CD14-positive monocyte (primary cell): ENCODE measurements around the gene DMWD. TPM values are rescaled to one million over a fixed set of nuclear protein-coding genes. Genes with fewer than 3 reads are reported as not detected.

Source experiments
- DNase-seq, 3 donors: peaks; one replicate each; pipeline ENCODE4 v3.0.0-alpha.2; 2011 to 2022
- H2AFZ ChIP-seq: 2 replicates; pipeline ENCODE4 v1.6.0; 2012; ENCODE audit warnings: mild to moderate bottlenecking, low read depth, low read length, inconsistent platforms; ENCODE audit not compliant: insufficient read depth, poor library complexity, severe bottlenecking
- H3K27ac ChIP-seq, 2 donors: 1 replicate in 1 of 2; 2 replicates in 1 of 2; pipeline ENCODE4 v1.5.1; 2012 to 2013; ENCODE audit warnings: low read length in 2 of 2, control low read depth in 1 of 2, inconsistent platforms in 1 of 2, low read depth in 1 of 2, mild to moderate bottlenecking in 1 of 2
- H3K27me3 ChIP-seq, 2 donors: one replicate each; pipeline versions ENCODE4 v1.6.0 to v1.6.1; 2011 to 2013; ENCODE audit warnings: low read length in 2 of 2; ENCODE audit not compliant: control insufficient read depth in 2 of 2, insufficient read depth in 2 of 2
- H3K36me3 ChIP-seq, 2 donors: replicated peaks in 1 of 2; 1 replicate in 1 of 2; 2 replicates in 1 of 2; pipeline versions ENCODE4 v1.5.1 to v1.6.1; 2012 to 2013; ENCODE audit warnings: low read length in 2 of 2, control low read depth in 1 of 2, inconsistent platforms in 1 of 2, mild to moderate bottlenecking in 1 of 2; ENCODE audit not compliant: insufficient read depth in 2 of 2, control insufficient read depth in 1 of 2
- H3K4me1 ChIP-seq, 2 donors: 1 replicate in 1 of 2; 2 replicates in 1 of 2; pipeline versions ENCODE4 v1.5.1 to v1.6.1; 2012 to 2013; ENCODE audit warnings: low read length in 2 of 2, control low read depth in 1 of 2, inconsistent platforms in 1 of 2, mild to moderate bottlenecking in 1 of 2, moderate library complexity in 1 of 2; ENCODE audit not compliant: insufficient read depth in 2 of 2, control insufficient read depth in 1 of 2
- H3K4me2 ChIP-seq: replicated peaks from 2 replicates; pipeline ENCODE3; 2012; ENCODE audit warnings: low read length, moderate library complexity, mild to moderate bottlenecking; ENCODE audit not compliant: poor library complexity, severe bottlenecking; ENCODE audit errors: extremely low read depth
- H3K4me3 ChIP-seq, 3 experiments: fragments of 200-600 bp in 1 of 3; sonication (generic) in 1 of 3; replicated peaks in 1 of 3; 1 replicate in 2 of 3; 2 replicates in 1 of 3; pipeline ENCODE4 v1.5.1; 2011 to 2013; ENCODE audit warnings: low read length in 3 of 3, mild to moderate bottlenecking in 3 of 3, control low read depth in 2 of 3, low read depth in 2 of 3, inconsistent platforms in 1 of 3, moderate library complexity in 1 of 3
- H3K79me2 ChIP-seq: 2 replicates; pipeline ENCODE4 v1.6.0; 2012; ENCODE audit warnings: mild to moderate bottlenecking, control low read depth, inconsistent platforms, low read length, moderate library complexity; ENCODE audit not compliant: insufficient read depth
- H3K9ac ChIP-seq: 2 replicates; pipeline ENCODE4 v1.6.0; 2017; ENCODE audit warnings: low read length, mild to moderate bottlenecking; ENCODE audit not compliant: insufficient read depth, poor library complexity, severe bottlenecking
- H3K9me3 ChIP-seq, 2 donors: replicated peaks in 1 of 2; 1 replicate in 1 of 2; 2 replicates in 1 of 2; pipeline versions ENCODE4 v1.5.1 to v1.6.1; 2012 to 2013; ENCODE audit warnings: low read length in 2 of 2, control low read depth in 1 of 2; ENCODE audit not compliant: control insufficient read depth in 1 of 2, insufficient read depth in 1 of 2
- H4K20me1 ChIP-seq: 2 replicates; pipeline ENCODE4 v1.6.0; 2012; ENCODE audit warnings: mild to moderate bottlenecking, low read length, control low read depth, moderate library complexity; ENCODE audit not compliant: insufficient read depth
- H3K27ac Mint-ChIP-seq, 7 donors: one replicate each; pipeline ENCODE4 v1.8.0; 2020; ENCODE audit warnings: mild to moderate bottlenecking in 7 of 7, mixed read lengths in 7 of 7, moderate library complexity in 6 of 7, inconsistent platforms in 2 of 7
- H3K27me3 Mint-ChIP-seq, 3 donors: one replicate each; pipeline ENCODE4 v1.8.0; 2021 to 2022; ENCODE audit warnings: low read depth in 3 of 3, mild to moderate bottlenecking in 3 of 3, mixed read lengths in 3 of 3, moderate library complexity in 3 of 3, inconsistent platforms in 1 of 3
- H3K36me3 Mint-ChIP-seq, 2 donors: one replicate each; pipeline ENCODE4 v1.8.0; 2020; ENCODE audit warnings: mixed read lengths in 2 of 2, inconsistent platforms in 1 of 2, mild to moderate bottlenecking in 1 of 2
- H3K4me1 Mint-ChIP-seq: one replicate; pipeline ENCODE4 v1.8.0; 2020; ENCODE audit warnings: mild to moderate bottlenecking, mixed read lengths
- H3K4me3 Mint-ChIP-seq, 2 donors: one replicate each; pipeline ENCODE4 v1.8.0; 2020; ENCODE audit warnings: mild to moderate bottlenecking in 2 of 2, mixed read lengths in 2 of 2, moderate library complexity in 1 of 2
- H3K9me3 Mint-ChIP-seq, 7 donors: one replicate each; pipeline ENCODE4 v1.8.0; 2020 to 2022; ENCODE audit warnings: mixed read lengths in 7 of 7, mild to moderate bottlenecking in 6 of 7, moderate library complexity in 6 of 7, inconsistent platforms in 2 of 7
- CTCF ChIP-seq: fragments of 200-600 bp; IDR thresholded peaks from one replicate; pipeline ENCODE4 v1.8.0; 2022; ENCODE audit warnings: antibody characterized with exemption, mild to moderate bottlenecking
- WGBS: methylation state at CpG from one replicate; pipeline ENCODE4 v1.1.5; 2013; ENCODE audit warnings: missing lambda C conversion rate; ENCODE audit not compliant: insufficient coverage; 5-methylcytosine and 5-hydroxymethylcytosine counted together
- intact Hi-C, 2 donors: fragments of 100-400 bp; cut with micrococcal nuclease; formaldehyde crosslinking; loops; one replicate each; pipeline versions ENCODE4 v1.15.0 to v1.15.1; 2023
- polyA plus RNA-seq, 3 donors: library from polyadenylated mRNA; depleted of rRNA in 1 of 3; unstranded in 2 of 3; stranded (reverse) in 1 of 3; fragments of 300-500 nt in 2 of 3; fragments of >200 nt in 1 of 3; fragmentation: Illumina TruSeq in 2 of 3; gene quantifications; 1 replicate in 2 of 3; 2 replicates in 1 of 3; pipeline ENCODE4 v1.2.3, GENCODE V29; 2012 to 2021

Gene DMWD
- polyA plus RNA-seq, 3 donors: 1.5 to 3.4 (median 2.4) TPM

GRCh38 chr19:45770192-45771101, 22.2 kb downstream of the DMWD start:
- H3K4me1 Mint-ChIP-seq: peaks cover 22% of the 10 kb centered on the region
- intact Hi-C loops: loop anchor here (1.0 kb wide), 1 partner anchor 29 kb away; no protein-coding TSS in a partner anchor
- Histone ChIP-seq H3K4me2 (peak overlapping the region; percentile 87), H4K20me1 (peaks cover 48% of the 10 kb centered on the region), H3K9me3 (peaks cover 6 to 20% of the 10 kb centered on the region in 2 donors), H3K79me2 (no peaks in the 10 kb centered on the region), H3K27me3 (peaks cover 58 to 92% of the 10 kb centered on the region in 2 donors), H3K9ac (no peak overlapping the region), H3K27ac (no peak overlapping the region), H2AFZ (peak overlapping the region; percentile 38), H3K4me3 (peak overlapping the region in 2 of 3 experiments; percentile 26 to 77), H3K36me3 (no peaks in the 10 kb centered on the region), H3K4me1 (peaks cover 27 to 35% of the 10 kb centered on the region in 2 donors)
- DNase-seq: peak; percentile 75 to 80 (median 76)
- 1% methylated on average over 78 of the region's 79 CpGs for WGBS
- H3K27me3 Mint-ChIP-seq: peaks cover 75 to 99% (median 82%) of the 10 kb centered on the region in 3 donors
- H3K36me3 Mint-ChIP-seq: peaks cover 4 to 6% of the 10 kb centered on the region in 2 donors
- H3K4me3 Mint-ChIP-seq: peak overlapping the region; percentile 58 to 88
- peaks cover 0 to 20% (median 14%) of the 10 kb centered on the region in 7 donors for H3K9me3 Mint-ChIP-seq
- peak; percentile 99 for TF ChIP-seq CTCF
- H3K27ac Mint-ChIP-seq: peak overlapping the region in 1 of 7 donors; percentile 50

GRCh38 chr19:45769821-45770191, 22.8 kb downstream of the DMWD start:
- H3K4me3 Mint-ChIP-seq: peak overlapping the region; percentile 58 to 88
- H2AFZ ChIP-seq: peak overlapping the region; percentile 38
- H3K4me1 ChIP-seq: peaks cover 27 to 35% of the 10 kb centered on the region in 2 donors

More at GRCh38 chr19:45769821-45770191, 22.8 kb downstream of the DMWD start:
- H3K27ac Mint-ChIP-seq: peak overlapping the region in 2 of 7 donors; percentile 41 to 46
- H3K27me3 Mint-ChIP-seq: peaks cover 77 to 99% (median 83%) of the 10 kb centered on the region in 3 donors
- Histone ChIP-seq H3K9ac (no peak overlapping the region), H3K79me2 (no peaks in the 10 kb centered on the region), H3K27me3 (peaks cover 55 to 92% of the 10 kb centered on the region in 2 donors), H3K9me3 (peaks cover 6 to 20% of the 10 kb centered on the region in 2 donors), H3K4me3 (peak overlapping the region in 1 of 3 experiments; percentile 77), H3K27ac (no peak overlapping the region), H4K20me1 (peaks cover 48% of the 10 kb centered on the region), H3K36me3 (no peaks in the 10 kb centered on the region), H3K4me2 (peak overlapping the region; percentile 87)
- TF ChIP-seq CTCF: no peak
- peaks cover 0 to 20% (median 12%) of the 10 kb centered on the region in 7 donors for H3K9me3 Mint-ChIP-seq
- H3K36me3 Mint-ChIP-seq: peaks cover 4 to 6% of the 10 kb centered on the region in 2 donors
- intact Hi-C loops: loop anchor here (1.0 kb wide), 1 partner anchor 29 kb away; no protein-coding TSS in a partner anchor
- no peak for DNase-seq
- H3K4me1 Mint-ChIP-seq: peaks cover 22% of the 10 kb centered on the region
- WGBS: under 1% methylated on average over 28 of the region's 28 CpGs
